WTC11 (cell line): ENCODE measurements around the gene ANGEL2. TPM values are rescaled to one million over a fixed set of nuclear protein-coding genes. Genes with fewer than 3 reads are reported as not detected.

Source experiments
- ATAC-seq: fragments of 200-7000 bp; cut with Tn5 transposase; 2 replicates; pipeline ENCODE4 v1.10.0; 2021; ENCODE audit warnings: mild to moderate bottlenecking, moderate library complexity
- CTCF ChIA-PET: fragments of 300-600 bp; sonication (Branson Sonifier 250); formaldehyde crosslinking; loops from one replicate; lab custom pipeline; 2021; ENCODE audit warnings: antibody characterized with exemption; lab: Charles Lee
- POLR2A ChIA-PET: fragments of 350-600 bp; sonication (Branson Sonifier 250); formaldehyde crosslinking; loops from one replicate; lab custom pipeline; 2021; ENCODE audit warnings: antibody characterized with exemption; lab: Charles Lee
- DNase-seq: peaks from one replicate; pipeline ENCODE4 v3.0.0; 2021; ENCODE audit warnings: low spot score
- H3K27ac Mint-ChIP-seq: 2 replicates; pipeline ENCODE4 v1.8.0; 2021; ENCODE audit warnings: mixed read lengths
- H3K27me3 Mint-ChIP-seq: 2 replicates; pipeline ENCODE4 v1.8.0; 2021; ENCODE audit warnings: low read depth, mild to moderate bottlenecking, moderate library complexity, mixed read lengths
- H3K36me3 Mint-ChIP-seq: 2 replicates; pipeline ENCODE4 v1.8.0; 2021; ENCODE audit warnings: mixed read lengths
- H3K4me1 Mint-ChIP-seq: 2 replicates; pipeline ENCODE4 v1.8.0; 2022; ENCODE audit warnings: mixed read lengths
- H3K4me3 Mint-ChIP-seq: 2 replicates; pipeline ENCODE4 v1.8.0; 2021; ENCODE audit warnings: mild to moderate bottlenecking, moderate library complexity, mixed read lengths
- H3K9me3 Mint-ChIP-seq: 2 replicates; pipeline ENCODE4 v1.8.0; 2021; ENCODE audit warnings: mixed read lengths
- AFF4 ChIP-seq: sonication (generic); formaldehyde crosslinking; IDR thresholded peaks from 2 replicates; pipeline ENCODE4 v1.8.1; 2023; ENCODE audit warnings: mild to moderate bottlenecking, missing genetic modification reagents, borderline replicate concordance
- AR ChIP-seq: fragments of 250-450 bp; sonication (Bioruptor Pico); IDR thresholded peaks from 2 replicates; pipeline ENCODE4 v1.9.0; 2021; ENCODE audit warnings: mild to moderate bottlenecking
- ATF1 ChIP-seq: sonication (generic); formaldehyde crosslinking; IDR thresholded peaks from 2 replicates; pipeline ENCODE4 v1.8.1; 2023; ENCODE audit warnings: mild to moderate bottlenecking, moderate library complexity, missing genetic modification reagents
- CREM ChIP-seq: sonication (generic); formaldehyde crosslinking; IDR thresholded peaks from 2 replicates; pipeline ENCODE4 v1.8.1; 2022; ENCODE audit warnings: mild to moderate bottlenecking, missing genetic modification reagents, moderate library complexity
- CTCF ChIP-seq: fragments of 200-600 bp; IDR thresholded peaks from 2 replicates; pipeline ENCODE4 v1.8.0; 2022; ENCODE audit warnings: antibody characterized with exemption
- E2F1 ChIP-seq: sonication (generic); formaldehyde crosslinking; IDR thresholded peaks from 2 replicates; pipeline ENCODE4 v1.8.0; 2022; ENCODE audit warnings: mild to moderate bottlenecking, missing genetic modification reagents
- EMX1 ChIP-seq: fragments of 250-450 bp; sonication (Bioruptor Pico); IDR thresholded peaks from 2 replicates; pipeline ENCODE4 v1.8.0; 2021; ENCODE audit warnings: mild to moderate bottlenecking
- ETV6 ChIP-seq: sonication (generic); formaldehyde crosslinking; IDR thresholded peaks from 2 replicates; pipeline ENCODE4 v1.8.1; 2022; ENCODE audit warnings: mild to moderate bottlenecking, missing genetic modification reagents
- FOXK1 ChIP-seq: sonication (generic); formaldehyde crosslinking; IDR thresholded peaks from 2 replicates; pipeline ENCODE4 v1.8.0; 2022; ENCODE audit warnings: mild to moderate bottlenecking, moderate library complexity, missing genetic modification reagents
- FOXP1 ChIP-seq: sonication (generic); formaldehyde crosslinking; IDR thresholded peaks from 2 replicates; pipeline ENCODE4 v1.8.0; 2022; ENCODE audit warnings: missing genetic modification reagents, mild to moderate bottlenecking, moderate library complexity, borderline replicate concordance
- JAZF1 ChIP-seq: fragments of 250-450 bp; sonication (Bioruptor Pico); IDR thresholded peaks from 2 replicates; pipeline ENCODE4 v1.9.0; 2021; ENCODE audit warnings: moderate library complexity, mild to moderate bottlenecking, inconsistent platforms
- MLX ChIP-seq: sonication (generic); formaldehyde crosslinking; IDR thresholded peaks from 2 replicates; pipeline ENCODE4 v1.8.1; 2023; ENCODE audit warnings: mild to moderate bottlenecking, missing genetic modification reagents, moderate library complexity
- NR2C2 ChIP-seq: sonication (generic); formaldehyde crosslinking; IDR thresholded peaks from 2 replicates; pipeline ENCODE4 v1.8.0; 2022; ENCODE audit warnings: mild to moderate bottlenecking, missing genetic modification reagents
- OVOL2 ChIP-seq: fragments of 250-450 bp; sonication (Bioruptor Pico); IDR thresholded peaks from 2 replicates; pipeline ENCODE4 v1.9.0; 2021; ENCODE audit warnings: mild to moderate bottlenecking, borderline replicate concordance
- ZNF317 ChIP-seq: sonication (generic); formaldehyde crosslinking; IDR thresholded peaks from 2 replicates; pipeline ENCODE4 v1.8.1; 2023; ENCODE audit warnings: low read depth, mild to moderate bottlenecking, moderate library complexity, missing genetic modification reagents, borderline replicate concordance
- ZNF396 ChIP-seq: fragments of 250-450 bp; sonication (Bioruptor Pico); IDR thresholded peaks from 2 replicates; pipeline ENCODE4 v1.8.0; 2021; ENCODE audit warnings: mild to moderate bottlenecking, moderate library complexity, borderline replicate concordance
- ZNF425 ChIP-seq: fragments of 250-450 bp; sonication (Bioruptor Pico); conservative IDR thresholded peaks from 2 replicates; pipeline ENCODE4 v1.9.0; 2021; ENCODE audit warnings: mild to moderate bottlenecking
- total RNA-seq: library from RNA; stranded (reverse); gene quantifications from 3 replicates; pipeline ENCODE4 v1.2.3, GENCODE V29; 2021

The ANGEL2 gene
- total RNA-seq, 1 experiment from 2014 or later: 38.6 TPM

- TF ChIP-seq MLX (CRISPR knock-in tag): no peak
- no peak for TF ChIP-seq FOXP1 (CRISPR knock-in tag)
- no peak for TF ChIP-seq ZNF317 (CRISPR knock-in tag)
- no peak for TF ChIP-seq FOXK1 (CRISPR knock-in tag)
- TF ChIP-seq ETV6 (CRISPR knock-in tag): no peak
- TF ChIP-seq JAZF1: no peak
- TF ChIP-seq E2F1 (CRISPR knock-in tag): no peak
- TF ChIP-seq OVOL2 (CRISPR knock-in tag): no peak
Observed at GRCh38 chr1:212962509-212962908, 53.2 kb downstream of the ANGEL2 start (continued).

GRCh38 chr1:212960932-212961331, 54.7 kb downstream of the ANGEL2 start:
- POLR2A ChIA-PET: no interaction called here
- DNase-seq: no peak
- ATAC-seq: no peak
- TF ChIP-seq AR (0 out of 2 replicates have a peak, but pooled peaks have one; percentile 23), CREM (CRISPR knock-in tag) (no peak), NR2C2 (CRISPR knock-in tag) (no peak)
- Mint-ChIP-seq H3K27ac (peak overlapping the region; percentile 75), H3K27me3 (no peaks in the 10 kb centered on the region), H3K36me3 (peaks cover 100% of the 10 kb centered on the region), H3K4me1 (peaks cover 79% of the 10 kb centered on the region), H3K9me3 (no peaks in the 10 kb centered on the region), H3K4me3 (no peak overlapping the region)
- CTCF ChIA-PET: no interaction called here

GRCh38 chr1:212959266-212960220, 56.1 kb downstream of the ANGEL2 start:
- Mint-ChIP-seq H3K36me3 (peaks cover 100% of the 10 kb centered on the region), H3K27me3 (no peaks in the 10 kb centered on the region), H3K4me1 (peaks cover 81% of the 10 kb centered on the region), H3K27ac (peak overlapping the region; percentile 89), H3K4me3 (no peak overlapping the region), H3K9me3 (no peaks in the 10 kb centered on the region)
- DNase-seq (no peak), ATAC-seq (no peak)
- CTCF ChIA-PET: interaction anchor here (0.6 to 2.5 kb wide), 5 partner anchors 8 to 352 kb away, joined by 3 to 19 read pairs (median 4); no protein-coding TSS in a partner anchor
- POLR2A ChIA-PET: interaction anchor here (1.6 kb wide), 1 partner anchor 8 kb away, joined by 4 read pairs; no protein-coding TSS in a partner anchor
- no peak for TF ChIP-seq JAZF1
- no peak for TF ChIP-seq CTCF
- no peak for TF ChIP-seq ZNF425
- no peak for TF ChIP-seq ETV6 (CRISPR knock-in tag)
- no peak for TF ChIP-seq ZNF396 (CRISPR knock-in tag)
- TF ChIP-seq ATF1 (CRISPR knock-in tag): no peak
- no peak for TF ChIP-seq AFF4 (CRISPR knock-in tag)
- no peak for TF ChIP-seq EMX1 (CRISPR knock-in tag)
